T-helper 22 cell (primary cell): ENCODE data around the gene SPDYE18.
"Not testable (repeated sequence)": the region's sequence is repeated elsewhere in the genome, so short reads cannot be mapped to it uniquely, and the experiment has no call there.

Experiments
- DNase-seq: peaks from one replicate; pipeline ENCODE4 v3.0.0-alpha.2; 2020; ENCODE audit warnings: low read depth

SPDYE18 gene

DNA sequence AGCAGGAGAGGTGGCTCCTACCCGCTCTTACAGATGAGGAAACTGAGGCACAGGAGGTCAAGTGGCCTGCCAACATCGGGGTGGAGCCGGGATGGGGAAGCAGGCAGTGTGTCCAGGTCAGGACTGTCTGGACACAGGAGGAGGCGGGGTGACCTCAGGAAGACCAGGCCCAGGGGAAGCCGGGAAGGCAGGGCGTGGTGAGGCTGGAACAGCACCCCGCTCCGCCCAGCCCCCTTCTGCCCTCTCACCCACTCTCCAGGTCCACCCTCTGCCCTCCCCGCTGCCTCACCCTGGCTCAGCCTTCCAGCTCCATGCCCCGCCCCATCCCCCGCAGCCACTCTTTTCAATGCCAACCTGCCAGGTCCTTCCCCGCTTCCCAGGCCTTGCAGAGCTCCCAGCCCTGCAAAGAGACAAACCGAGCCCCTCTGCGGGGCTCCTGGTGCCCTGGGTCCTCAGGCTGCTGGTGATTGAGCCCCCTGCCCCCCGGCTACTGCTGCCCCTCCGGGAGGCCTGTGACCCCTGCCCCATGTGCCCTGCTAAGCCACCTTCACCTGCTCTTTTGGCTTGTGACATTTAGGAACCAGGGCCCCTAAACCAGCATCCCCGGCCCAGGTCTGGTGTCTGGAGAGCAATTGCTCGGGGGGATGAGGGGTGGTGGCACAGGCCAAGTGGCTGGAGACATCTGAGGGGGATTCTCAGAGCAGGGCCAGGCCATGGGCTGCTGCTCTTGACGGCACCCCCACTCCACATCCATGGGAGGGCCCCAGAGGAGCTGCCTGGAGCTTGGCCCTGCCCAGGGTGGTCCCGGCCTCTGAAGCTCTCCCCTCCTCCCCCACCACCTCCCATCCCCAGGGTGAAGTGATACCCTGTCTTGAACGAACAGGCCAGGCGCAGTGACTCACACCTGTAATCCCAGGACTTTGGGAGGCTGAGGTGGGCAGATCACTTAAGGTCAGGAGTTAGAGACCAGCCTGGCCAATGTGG is 55.9 kb downstream of the SPDYE18 start:
- DNase-seq: not testable (repeated sequence)

DNA sequence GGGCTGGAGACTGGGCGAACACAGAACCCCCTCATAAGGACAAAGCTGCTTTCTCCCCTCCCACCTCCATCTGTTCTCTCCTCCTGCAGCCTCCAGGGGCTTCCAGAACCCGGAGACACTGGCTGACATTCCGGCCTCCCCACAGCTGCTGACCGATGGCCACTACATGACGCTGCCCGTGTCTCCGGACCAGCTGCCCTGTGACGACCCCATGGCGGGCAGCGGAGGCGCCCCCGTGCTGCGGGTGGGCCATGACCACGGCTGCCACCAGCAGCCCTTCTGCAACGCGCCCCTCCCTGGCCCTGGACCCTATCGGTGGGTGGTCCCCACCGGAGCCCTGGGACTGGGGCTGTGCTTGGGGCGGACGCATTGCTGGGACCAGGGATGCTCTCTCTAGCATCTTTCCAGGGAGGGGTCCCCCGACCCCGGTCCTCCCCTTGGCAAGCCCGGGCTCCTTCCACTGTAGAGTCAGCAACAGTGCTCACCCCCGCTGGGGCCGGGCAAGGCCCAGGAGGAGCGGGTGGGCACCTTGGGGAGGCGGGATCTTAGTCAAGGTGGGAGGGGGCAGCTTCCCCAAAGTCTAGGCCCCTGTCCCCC is 56.8 kb downstream of the SPDYE18 start:
- not testable (repeated sequence) for DNase-seq

DNA sequence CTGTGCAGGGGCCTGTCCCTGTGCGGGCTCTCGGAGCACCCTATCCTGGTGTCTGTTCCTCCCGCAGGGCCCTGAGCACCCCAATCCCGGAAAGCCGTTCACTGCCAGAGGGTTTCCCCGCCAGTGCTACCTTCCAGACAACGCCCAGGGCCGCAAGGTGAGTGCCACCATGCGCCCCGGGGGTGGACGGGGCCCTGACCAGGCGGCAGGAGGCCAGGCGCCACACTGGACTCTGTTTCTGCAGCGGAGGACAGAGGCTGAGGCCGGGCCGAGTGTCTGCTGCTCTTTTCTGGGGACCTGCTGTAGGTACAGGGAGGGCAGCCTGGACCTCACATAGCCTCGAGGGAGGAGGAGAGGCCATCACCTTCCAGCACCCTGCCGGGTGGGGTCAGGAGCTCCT is 58.2 kb downstream of the SPDYE18 start:
- DNase-seq: not testable (repeated sequence)

DNA sequence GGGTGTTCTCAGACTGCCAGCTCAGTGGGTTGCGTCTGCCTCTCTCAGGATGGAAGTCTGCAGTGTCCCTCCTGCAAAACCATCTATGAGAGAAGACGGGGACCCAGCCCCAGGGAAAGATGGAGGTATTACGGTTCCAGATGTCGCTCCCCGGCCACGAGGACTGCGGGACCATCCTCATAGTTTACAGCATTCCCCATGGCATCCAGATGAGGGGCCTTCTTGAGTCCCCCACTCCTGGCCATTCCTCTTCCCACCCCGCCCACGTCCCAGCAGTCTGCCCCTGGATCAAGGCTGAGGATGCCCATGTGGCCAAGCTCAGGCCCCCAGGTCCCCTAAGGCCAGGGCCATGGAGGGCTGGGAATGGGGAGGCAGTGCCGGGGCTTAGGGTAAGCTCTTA is 59.1 kb downstream of the SPDYE18 start:
- DNase-seq: not testable (repeated sequence)

GRCh38 chr7:77002678-77003233 is 59.6 kb downstream of the SPDYE18 start:
- not testable (repeated sequence) for DNase-seq

DNA sequence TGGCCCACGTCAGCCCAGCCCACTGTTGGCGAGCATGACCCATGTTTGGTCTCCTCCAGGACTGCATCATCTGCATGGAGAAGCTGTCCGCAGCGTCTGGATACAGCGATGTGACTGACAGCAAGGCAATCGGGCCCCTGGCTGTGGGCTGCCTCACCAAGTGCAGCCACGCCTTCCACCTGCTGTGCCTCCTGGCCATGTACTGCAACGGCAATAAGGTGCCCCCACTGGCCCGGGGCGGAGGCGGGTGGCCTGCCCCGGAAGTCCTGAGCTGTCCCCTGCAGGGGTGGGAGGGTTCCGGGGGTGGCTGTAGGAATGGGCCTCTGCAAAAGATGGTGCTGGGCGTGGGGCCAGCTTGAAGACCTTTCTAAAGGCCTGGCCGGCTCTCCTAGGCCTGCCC is 60.3 kb downstream of the SPDYE18 start:
- not testable (repeated sequence) for DNase-seq
